ENCODE results near the gene PPP1R1C. TPM values are rescaled to one million over a fixed set of nuclear protein-coding genes. Genes with fewer than 3 reads are reported as not detected.

Gene PPP1R1C
- total and polyA plus RNA-seq, 2 donors (not counting 1 experiment from before 2014, with no cell fraction given) = not detected

DNA sequence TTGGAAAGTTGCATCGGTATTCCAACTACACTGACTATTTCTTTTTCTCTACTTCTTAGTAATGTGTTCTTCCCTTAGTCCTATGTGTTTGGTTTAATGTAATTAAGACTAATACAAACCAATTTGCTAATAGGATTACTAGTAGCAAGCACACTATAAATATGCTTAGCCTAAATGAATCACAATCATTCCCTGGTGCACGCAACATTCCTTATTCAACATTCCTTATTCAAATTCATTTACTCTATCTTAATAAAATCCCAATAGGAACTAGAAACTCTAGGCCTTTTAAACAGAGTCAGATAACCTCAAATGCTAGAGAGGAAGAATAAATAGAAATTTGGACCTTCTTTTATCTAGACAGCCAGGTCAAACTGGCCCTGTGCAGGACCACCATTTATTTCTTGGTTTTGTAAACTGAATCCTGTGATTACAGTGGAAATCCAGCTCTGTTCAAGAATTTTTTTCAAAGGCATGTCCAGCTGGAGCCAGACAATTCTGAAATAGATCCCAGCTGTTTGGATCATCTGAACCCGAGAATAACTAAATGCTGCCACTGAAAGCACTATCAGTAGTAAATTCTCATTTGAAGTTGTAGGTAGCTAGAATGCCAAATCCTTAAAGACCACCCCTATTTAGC, 103.1 kb downstream of the PPP1R1C start:
- Histone ChIP-seq H4K20me1 (ENCODE audit: control insufficient read depth, insufficient read depth, low read length, poor library complexity, severe bottlenecking) (no peaks in the 10 kb centered on the region), H2AFZ (ENCODE audit: insufficient read depth, low read depth, low read length, poor library complexity, severe bottlenecking) (no peak overlapping the region), H3K4me3 (ENCODE audit: control extremely low read depth in 1 of 5, extremely low read depth in 1 of 5, insufficient read depth in 1 of 5, low read depth in 2 of 5, low read length in 4 of 5) (no peak overlapping the region), H3K9me3 (ENCODE audit: control extremely low read depth in 1 of 3, control insufficient read depth in 2 of 3, insufficient read depth in 1 of 3, low read length in 2 of 3) (no peaks in the 10 kb centered on the region), H3K36me3 (replicated peaks in 1 of 2; ENCODE audit: control extremely low read depth in 1 of 2, control insufficient read depth in 1 of 2, extremely low read depth in 1 of 2, insufficient read depth in 2 of 2, low read length in 1 of 2) (no peaks in the 10 kb centered on the region), H3K79me2 (ENCODE audit: control insufficient read depth, insufficient read depth, low read length) (no peaks in the 10 kb centered on the region), H3K4me2 (replicated peaks; ENCODE audit: low read depth, low read length, poor library complexity, severe bottlenecking) (no peak overlapping the region), H3K27me3 (replicated peaks in 1 of 4; ENCODE audit: control extremely low read depth in 1 of 4, control insufficient read depth in 3 of 4, insufficient read depth in 4 of 4, low read length in 3 of 4) (no peaks in the 10 kb centered on the region), H3K4me1 (ENCODE audit: control insufficient read depth in 2 of 2, insufficient read depth in 2 of 2, low read length in 2 of 2) (no peaks in the 10 kb centered on the region), H3K9ac (ENCODE audit: low read length) (no peak overlapping the region), H3K27ac (ENCODE audit: low read length in 2 of 2) (no peak overlapping the region)
- no peak for TF ChIP-seq EZH2 (IDR thresholded peaks at IDR 0.05; ENCODE audit: borderline replicate concordance, insufficient read depth, low read depth, low read length, poor library complexity, severe bottlenecking)
- TF ChIP-seq, protein P1, sequence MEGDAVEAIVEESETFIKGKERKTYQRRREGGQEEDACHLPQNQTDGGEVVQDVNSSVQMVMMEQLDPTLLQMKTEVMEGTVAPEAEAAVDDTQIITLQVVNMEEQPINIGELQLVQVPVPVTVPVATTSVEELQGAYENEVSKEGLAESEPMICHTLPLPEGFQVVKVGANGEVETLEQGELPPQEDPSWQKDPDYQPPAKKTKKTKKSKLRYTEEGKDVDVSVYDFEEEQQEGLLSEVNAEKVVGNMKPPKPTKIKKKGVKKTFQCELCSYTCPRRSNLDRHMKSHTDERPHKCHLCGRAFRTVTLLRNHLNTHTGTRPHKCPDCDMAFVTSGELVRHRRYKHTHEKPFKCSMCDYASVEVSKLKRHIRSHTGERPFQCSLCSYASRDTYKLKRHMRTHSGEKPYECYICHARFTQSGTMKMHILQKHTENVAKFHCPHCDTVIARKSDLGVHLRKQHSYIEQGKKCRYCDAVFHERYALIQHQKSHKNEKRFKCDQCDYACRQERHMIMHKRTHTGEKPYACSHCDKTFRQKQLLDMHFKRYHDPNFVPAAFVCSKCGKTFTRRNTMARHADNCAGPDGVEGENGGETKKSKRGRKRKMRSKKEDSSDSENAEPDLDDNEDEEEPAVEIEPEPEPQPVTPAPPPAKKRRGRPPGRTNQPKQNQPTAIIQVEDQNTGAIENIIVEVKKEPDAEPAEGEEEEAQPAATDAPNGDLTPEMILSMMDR (IDR thresholded peaks at IDR 0.05) = no peak
- POLR2A ChIA-PET = no interaction called here
- Mint-ChIP-seq H3K9me3 (ENCODE audit: insufficient read depth) (no peaks in the 10 kb centered on the region), H3K4me1 (no peaks in the 10 kb centered on the region), H3K27me3 (peaks cover 24% of the 10 kb centered on the region), H3K4me3 (no peak overlapping the region), H3K27ac (no peak overlapping the region)
- intact Hi-C loops (cut with micrococcal nuclease) = loop anchor here (1.0 kb wide), 1 partner anchor 8 kb away; no protein-coding TSS in a partner anchor
- 100% methylated on average over 1 of the region's 3 CpGs for WGBS (ENCODE audit: insufficient coverage)
- CTCF ChIA-PET = interaction anchor here (0.9 kb wide), 1 partner anchor 11 kb away, joined by 4 read pairs; no protein-coding TSS in a partner anchor
- DNase-seq = no peak
- no peak for ATAC-seq (ENCODE audit: low read depth)

DNA sequence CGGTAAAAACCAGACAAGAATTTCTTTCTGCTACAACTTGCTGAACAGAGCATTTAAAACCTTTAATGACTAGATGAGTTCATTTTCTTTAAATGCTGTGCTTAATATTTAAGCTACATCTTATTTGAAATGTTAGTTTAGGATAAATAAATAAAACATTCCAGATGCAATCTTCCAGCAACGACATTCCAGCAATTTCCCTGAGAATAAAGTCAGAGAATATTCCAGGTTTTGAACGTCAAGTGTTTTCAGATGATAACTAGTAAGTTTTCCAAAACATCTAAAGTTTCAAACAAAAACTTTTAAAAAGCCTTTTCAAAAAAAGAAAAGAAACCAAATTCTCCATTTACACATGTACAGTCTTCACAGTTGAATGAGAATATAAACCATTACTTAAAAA, 104.8 kb downstream of the PPP1R1C start:
- no peak overlapping the region for H2AFZ ChIP-seq (ENCODE audit: insufficient read depth, low read depth, low read length, poor library complexity, severe bottlenecking)
- WGBS (ENCODE audit: insufficient coverage) = no CpG with 5 or more reads among the region's 3 CpGs
- no peaks in the 10 kb centered on the region for H3K9me3 ChIP-seq (ENCODE audit: control extremely low read depth in 1 of 3, control insufficient read depth in 2 of 3, insufficient read depth in 1 of 3, low read length in 2 of 3)
- Mint-ChIP-seq H3K27ac (no peak overlapping the region), H3K27me3 (peaks cover 24% of the 10 kb centered on the region), H3K4me3 (no peak overlapping the region), H3K4me1 (no peaks in the 10 kb centered on the region), H3K9me3 (ENCODE audit: insufficient read depth) (no peaks in the 10 kb centered on the region)
- intact Hi-C loops (cut with micrococcal nuclease) = no loop called here
- CTCF ChIA-PET = no interaction called here
- POLR2A ChIA-PET = no interaction called here
- no peaks in the 10 kb centered on the region for H3K27me3 ChIP-seq (replicated peaks in 1 of 4; ENCODE audit: control extremely low read depth in 1 of 4, control insufficient read depth in 3 of 4, insufficient read depth in 4 of 4, low read length in 3 of 4)
- H3K36me3 ChIP-seq (replicated peaks in 1 of 2; ENCODE audit: control extremely low read depth in 1 of 2, control insufficient read depth in 1 of 2, extremely low read depth in 1 of 2, insufficient read depth in 2 of 2, low read length in 1 of 2) = no peaks in the 10 kb centered on the region
- H3K4me1 ChIP-seq (ENCODE audit: control insufficient read depth in 2 of 2, insufficient read depth in 2 of 2, low read length in 2 of 2) = no peaks in the 10 kb centered on the region
- DNase-seq (no peak), ATAC-seq (ENCODE audit: low read depth) (no peak)
- no peak overlapping the region for H3K9ac ChIP-seq (ENCODE audit: low read length)
- H3K4me3 ChIP-seq (ENCODE audit: control extremely low read depth in 1 of 5, extremely low read depth in 1 of 5, insufficient read depth in 1 of 5, low read depth in 2 of 5, low read length in 4 of 5) = no peak overlapping the region
- H4K20me1 ChIP-seq (ENCODE audit: control insufficient read depth, insufficient read depth, low read length, poor library complexity, severe bottlenecking) = no peaks in the 10 kb centered on the region
- TF ChIP-seq, protein P1 (IDR thresholded peaks at IDR 0.05) = no peak
- TF ChIP-seq EZH2 (IDR thresholded peaks at IDR 0.05; ENCODE audit: borderline replicate concordance, insufficient read depth, low read depth, low read length, poor library complexity, severe bottlenecking) = no peak
- H3K27ac ChIP-seq (ENCODE audit: low read length in 2 of 2) = no peak overlapping the region
- H3K79me2 ChIP-seq (ENCODE audit: control insufficient read depth, insufficient read depth, low read length) = no peaks in the 10 kb centered on the region
- no peak overlapping the region for H3K4me2 ChIP-seq (replicated peaks; ENCODE audit: low read depth, low read length, poor library complexity, severe bottlenecking)
